ENCODE data around the gene MAMLD1.
A peak's percentile ranks its signal among the peaks of the same experiment; 100 is the strongest.
"Not testable (repeated sequence)": the region's sequence is repeated elsewhere in the genome, so short reads cannot be mapped to it uniquely, and the experiment has no call there.

Gene MAMLD1, protein sequence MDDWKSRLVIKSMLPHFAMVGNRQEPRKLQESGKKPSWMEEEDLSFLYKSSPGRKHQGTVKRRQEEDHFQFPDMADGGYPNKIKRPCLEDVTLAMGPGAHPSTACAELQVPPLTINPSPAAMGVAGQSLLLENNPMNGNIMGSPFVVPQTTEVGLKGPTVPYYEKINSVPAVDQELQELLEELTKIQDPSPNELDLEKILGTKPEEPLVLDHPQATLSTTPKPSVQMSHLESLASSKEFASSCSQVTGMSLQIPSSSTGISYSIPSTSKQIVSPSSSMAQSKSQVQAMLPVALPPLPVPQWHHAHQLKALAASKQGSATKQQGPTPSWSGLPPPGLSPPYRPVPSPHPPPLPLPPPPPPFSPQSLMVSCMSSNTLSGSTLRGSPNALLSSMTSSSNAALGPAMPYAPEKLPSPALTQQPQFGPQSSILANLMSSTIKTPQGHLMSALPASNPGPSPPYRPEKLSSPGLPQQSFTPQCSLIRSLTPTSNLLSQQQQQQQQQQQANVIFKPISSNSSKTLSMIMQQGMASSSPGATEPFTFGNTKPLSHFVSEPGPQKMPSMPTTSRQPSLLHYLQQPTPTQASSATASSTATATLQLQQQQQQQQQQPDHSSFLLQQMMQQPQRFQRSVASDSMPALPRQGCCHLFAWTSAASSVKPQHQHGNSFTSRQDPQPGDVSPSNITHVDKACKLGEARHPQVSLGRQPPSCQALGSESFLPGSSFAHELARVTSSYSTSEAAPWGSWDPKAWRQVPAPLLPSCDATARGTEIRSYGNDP

DNA sequence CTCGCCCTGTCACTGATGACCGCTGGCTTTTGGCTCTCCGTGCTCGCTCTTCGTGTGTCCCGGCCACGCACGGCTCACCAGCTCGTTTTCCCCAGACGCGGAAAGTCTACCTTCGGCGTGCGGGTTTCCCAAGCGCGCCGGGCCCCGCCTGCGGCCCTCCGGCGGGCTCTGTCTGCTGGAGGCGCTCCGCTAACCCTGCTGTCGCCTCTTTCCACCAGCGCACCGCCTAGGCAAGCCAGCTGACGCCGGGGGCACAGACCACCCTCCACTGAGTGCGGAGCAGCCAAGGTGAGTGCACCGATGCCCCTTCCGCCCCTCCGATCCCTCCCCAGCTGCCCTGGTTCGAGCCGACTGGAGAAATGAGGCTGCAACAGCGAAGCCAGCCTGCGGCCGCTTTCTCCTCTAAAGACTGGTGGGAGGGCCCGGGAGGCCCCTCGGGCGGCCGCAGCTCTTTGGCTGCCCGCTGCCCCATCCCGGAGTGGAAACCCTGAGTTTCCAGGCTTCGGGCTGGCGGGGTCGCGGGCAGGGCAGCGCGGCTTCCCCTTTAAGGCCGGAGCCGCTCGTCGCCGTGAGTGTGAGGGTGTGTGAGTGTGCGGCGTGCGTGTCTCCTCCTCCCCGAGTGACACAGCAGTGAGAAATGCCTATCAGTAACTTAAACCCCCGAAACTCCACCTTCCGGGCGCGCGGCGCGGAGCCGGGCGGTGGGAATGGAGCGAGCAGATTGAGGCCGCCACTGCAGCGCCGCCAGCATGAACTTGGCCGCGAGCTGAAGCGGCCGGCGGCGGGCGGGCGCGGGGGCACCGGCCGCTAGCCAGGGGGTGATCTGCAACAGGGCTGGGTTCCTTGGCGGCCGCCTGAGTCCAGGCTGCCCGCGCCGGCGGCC, at the start of gene MAMLD1:
TSS of gene MAMLD1 (plus strand) at position 719 of the 883 bp plus-strand sequence. CDS start 82,200 bp downstream, outside the sequence.
- peak in 1 of 2 donors; percentile 37 for DNase-seq (ENCODE audit: low read depth in 2 of 2)

DNA sequence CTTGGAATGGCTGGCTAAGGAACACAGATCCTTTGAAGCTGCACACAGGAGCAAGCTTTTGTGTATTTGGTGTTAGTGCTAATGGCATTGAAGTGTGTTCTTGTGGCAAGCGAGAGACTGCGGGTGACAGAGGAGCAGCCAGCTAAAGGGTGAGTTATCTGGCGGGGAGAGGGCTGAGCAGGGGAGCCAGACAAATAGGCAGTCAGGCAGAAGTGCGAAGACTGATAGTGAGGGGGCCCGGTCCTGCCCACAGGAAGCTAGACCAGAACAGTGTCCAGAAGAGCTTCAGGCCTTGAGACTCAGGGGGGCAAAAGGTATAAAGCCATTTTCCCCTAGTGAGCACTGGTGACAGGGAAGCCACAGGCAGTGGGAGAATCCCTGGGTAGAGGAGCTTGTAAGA, 49.6 kb upstream of the MAMLD1 start:
- no peak for DNase-seq (ENCODE audit: low read depth in 2 of 2)

DNA sequence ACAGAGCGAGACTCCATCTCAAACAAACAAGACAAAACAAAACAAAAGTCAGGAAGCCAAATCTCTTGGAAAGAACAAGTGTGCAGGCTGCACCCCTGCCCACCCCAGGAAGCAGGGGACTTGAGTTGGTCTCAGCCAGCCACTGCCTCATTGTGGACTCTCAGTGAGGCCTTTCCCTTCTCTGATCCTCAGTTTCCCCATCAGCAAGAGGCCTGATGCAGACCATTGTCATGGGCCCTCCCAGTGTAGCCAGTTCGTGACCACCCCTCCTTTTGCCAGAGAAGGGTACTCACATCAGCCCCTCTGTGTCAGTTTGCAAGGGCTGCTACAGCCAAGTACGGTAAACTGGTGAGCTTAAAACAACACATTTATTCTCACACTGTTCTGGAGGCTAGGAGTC, 48.9 kb upstream of the MAMLD1 start:
- DNase-seq (ENCODE audit: low read depth in 2 of 2), result no peak

DNA sequence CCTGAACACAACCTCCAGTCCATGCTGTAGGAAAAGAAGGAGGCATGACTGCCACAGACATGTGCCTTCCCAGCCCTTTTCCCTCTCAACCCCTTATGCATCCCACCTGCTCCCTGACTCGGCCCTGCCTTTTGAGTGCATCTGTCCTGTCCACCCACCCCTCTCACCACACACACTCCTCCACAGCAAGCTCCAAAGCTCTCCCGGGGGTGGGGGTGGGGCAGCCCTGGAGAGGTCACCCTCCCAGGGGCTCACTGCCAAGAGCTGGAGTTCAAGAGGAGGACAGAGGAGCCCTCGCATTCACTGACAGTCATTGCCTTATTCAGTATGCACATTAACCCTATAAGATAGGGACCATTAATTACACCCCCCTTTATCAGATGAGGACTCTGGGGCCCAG, 46.6 kb upstream of the MAMLD1 start:
- DNase-seq (ENCODE audit: low read depth in 2 of 2), result no peak

DNA sequence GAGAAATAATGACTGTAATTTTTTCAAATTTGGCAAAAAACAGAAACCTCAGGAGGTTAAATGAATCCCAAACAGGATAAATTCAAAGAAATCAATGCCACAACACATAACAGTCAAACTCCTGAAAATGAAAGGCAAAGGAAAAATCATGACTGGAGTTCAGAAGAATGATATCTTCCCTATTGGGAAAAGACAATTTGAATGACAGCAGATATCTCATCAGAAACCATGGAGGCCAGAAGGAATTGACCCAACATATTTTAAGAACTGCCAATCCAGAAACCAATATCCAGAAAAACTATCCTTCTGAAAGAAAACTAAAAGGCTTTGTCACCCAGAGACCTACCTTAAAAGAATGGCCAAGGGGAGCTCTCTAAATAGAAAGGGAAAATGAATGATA, 40.1 kb upstream of the MAMLD1 start:
- no peak for DNase-seq (ENCODE audit: low read depth in 2 of 2)

DNA sequence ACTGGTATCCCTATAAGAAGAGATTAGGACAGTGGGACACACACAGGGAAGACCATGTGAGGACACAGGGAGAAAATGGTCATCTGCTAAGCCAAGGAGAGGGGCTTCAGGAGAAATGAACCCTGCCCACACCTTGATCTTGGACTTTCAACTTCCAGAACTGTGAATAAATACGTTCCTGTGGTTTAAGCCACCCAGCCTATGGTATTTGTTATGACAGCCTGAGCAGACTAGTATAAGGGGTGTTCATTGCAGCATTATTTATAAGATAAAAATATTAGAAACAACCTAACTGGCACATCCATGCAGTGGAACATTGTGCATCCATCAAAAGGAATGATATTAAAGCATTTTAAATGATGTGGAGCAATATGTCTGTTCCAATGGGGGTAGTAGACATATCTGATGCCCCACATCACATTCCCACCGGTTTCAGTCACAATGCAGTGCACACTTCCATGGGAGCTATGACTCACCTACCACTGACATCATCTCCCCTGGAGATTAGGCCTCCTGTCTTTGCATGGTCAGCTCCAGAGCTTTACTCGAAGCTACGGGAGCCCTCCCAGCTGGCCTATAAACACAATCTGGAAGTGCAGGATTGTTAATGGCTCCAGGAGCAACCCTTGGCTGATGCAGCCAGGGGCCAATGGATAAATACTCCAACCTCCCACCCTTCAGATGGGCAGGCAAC, 38.9 kb upstream of the MAMLD1 start:
- DNase-seq (ENCODE audit: low read depth in 2 of 2), result no peak

DNA sequence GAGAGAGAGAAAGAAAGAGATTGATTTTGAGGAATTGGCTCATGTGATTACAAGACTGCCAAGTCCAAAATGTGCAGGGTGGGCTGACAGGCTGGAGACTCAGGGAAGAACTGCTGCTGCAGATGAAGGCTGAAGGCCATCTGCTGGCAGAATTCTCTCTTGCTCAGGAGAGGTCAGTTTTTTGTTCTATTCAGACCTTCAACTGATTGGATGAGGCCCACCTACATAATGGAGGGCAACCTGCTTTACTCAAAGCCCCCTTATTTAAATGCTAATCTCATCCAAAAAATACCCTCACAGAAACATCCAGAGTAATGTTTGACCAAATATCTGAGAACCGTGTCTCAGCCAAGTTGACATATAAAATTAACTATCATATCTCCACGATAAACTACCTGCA, 38.2 kb upstream of the MAMLD1 start:
- no peak for DNase-seq (ENCODE audit: low read depth in 2 of 2)

DNA sequence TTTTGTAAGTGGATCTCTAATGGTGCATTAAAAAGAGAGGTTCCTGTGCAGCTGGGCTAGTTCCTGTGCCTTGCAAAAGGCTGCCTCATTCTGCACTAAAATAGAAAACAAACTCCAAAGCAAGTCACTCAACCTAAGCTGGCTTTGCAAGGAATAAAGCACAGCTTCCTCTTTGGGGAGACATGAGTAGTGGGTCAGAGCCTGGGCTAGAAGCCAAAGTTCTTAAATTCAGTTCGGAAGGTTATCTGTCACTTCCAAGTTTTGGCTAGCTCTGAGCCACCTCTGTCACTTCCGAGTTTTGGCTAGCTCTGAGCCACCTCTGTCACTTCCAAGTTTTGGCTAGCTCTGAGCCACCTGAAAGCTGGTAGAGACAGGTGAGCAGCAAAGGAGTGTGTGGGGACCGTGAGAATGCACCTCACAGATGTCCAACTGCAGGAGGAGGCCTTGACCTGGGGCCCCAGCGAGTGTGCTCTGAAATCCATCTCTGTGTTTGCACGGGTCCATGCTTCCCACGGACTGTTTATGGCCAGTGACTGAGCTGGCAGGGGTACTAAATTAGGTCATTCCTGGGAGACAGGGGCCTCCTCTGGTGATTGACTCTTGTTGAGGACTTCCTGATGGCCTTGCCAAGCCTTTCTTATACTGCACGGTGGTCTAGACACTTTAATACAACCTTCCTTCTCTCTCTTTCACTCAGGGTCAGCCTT, 36.4 kb upstream of the MAMLD1 start:
- DNase-seq (ENCODE audit: low read depth in 2 of 2), result no peak

DNA sequence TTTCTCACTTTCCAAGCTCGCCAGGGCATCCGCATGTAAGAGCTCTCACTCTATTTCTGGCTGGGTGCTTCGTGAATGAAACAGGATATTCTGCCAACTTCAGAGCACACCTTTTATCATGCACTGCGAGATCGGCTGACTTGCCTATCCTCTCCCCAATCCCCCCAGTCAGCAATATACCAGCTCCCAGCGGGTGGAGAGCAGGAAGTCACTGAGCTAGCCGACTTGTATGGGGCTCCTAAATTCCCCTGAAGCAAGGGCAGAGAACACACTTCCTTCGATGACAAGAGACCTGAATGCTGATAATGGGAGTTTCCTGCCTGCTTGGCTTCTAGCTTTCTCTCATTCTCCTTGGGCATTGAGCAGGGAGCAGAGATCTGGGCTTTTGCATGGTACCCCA, 33.8 kb upstream of the MAMLD1 start:
- no peak for DNase-seq (ENCODE audit: low read depth in 2 of 2)

DNA sequence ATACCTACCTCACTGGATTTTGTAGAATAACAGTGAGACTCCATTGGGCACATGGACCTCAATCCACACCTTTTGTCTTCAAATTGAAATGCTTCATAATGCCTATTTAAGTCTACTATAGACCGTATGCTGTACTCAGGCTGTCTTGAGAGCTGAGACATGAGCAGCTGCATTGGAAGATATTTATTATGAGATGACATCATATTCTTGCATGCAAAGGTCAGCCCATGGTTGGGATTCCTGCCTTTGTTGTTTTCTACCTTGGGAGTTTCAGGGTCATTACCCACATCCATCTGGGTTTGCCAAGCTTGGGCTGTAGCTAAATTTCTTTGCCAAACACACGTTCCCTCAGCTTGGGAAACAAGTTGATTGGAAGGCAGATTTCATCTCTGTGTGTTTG, 33.2 kb upstream of the MAMLD1 start:
- DNase-seq (ENCODE audit: low read depth in 2 of 2), result no peak

DNA sequence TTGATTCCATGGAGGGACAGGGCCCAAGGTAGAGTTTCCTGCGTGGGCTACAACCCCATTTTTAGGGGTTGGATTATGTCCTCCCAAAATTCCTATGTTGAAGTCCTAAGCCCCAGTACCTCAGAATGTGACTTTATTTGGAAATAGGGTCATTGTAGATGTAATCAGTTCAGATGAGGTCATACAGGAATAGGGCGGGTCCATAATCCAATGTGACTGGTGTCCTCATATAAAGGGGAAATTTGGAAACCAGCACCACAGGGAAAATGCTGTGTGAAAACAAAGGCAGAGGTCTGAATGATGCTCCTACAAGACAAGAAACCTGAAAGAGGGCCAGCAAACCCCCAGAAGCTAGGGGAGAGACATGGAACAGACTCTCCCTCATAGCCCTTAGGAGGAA, 31.1 kb upstream of the MAMLD1 start:
- DNase-seq (ENCODE audit: low read depth in 2 of 2), result no peak

DNA sequence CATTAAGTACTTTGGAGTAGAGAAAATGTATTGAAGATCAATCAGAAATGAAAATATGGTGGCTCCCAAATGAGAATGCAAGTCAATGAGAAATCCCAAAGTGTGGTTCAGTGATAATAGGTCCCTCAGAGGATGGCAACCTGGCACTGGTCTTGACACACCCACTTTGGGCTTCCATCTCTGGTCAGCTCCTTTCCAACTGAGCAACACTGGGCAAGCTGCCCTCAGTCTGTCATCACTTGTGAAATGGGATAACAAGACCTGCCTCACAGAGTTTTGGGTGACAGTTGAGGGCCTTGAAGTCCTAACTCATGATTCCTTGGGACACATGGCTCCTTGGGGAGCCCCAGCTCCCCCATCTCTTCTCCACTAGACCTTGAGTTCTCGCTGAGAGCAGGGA, 29.0 kb upstream of the MAMLD1 start:
- no peak for DNase-seq (ENCODE audit: low read depth in 2 of 2)

DNA sequence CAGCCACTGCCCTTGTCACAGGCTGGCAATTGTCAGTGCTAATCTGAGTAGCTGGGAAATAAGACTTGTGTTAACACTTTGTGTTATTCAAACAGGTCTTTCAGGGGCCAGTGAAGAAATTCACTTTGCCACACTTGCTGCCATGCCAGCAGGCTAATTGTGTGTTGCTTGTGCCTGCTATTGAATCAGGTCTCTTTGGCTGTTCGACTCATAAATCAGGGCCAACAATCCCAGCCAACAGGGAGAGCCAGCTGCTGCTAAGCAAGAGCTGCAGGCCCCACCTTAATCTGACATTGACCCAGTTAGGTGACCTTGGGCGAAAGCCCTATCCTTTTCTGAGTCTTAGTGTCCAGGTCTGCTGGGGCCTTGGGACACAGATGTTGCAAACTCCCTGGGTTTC, 28.1 kb upstream of the MAMLD1 start:
- DNase-seq (ENCODE audit: low read depth in 2 of 2), result no peak

DNA sequence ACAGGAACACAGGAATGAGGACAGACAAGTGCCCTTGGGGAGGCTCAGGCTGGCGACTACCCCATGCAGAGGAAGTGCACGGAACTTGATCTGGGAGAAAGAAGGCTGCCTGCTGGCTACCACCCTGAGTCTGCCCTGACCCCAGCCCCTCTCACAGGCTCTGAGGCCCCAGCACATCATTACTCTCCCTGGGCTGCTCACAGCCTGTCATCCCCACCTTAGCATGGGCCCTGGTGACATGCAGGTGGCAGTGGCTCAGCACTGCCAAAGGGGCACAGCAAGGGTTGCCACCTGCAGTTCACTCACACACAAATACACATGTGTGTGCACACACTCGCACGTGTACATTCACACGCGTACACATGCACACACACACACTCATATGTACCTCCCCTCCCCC, 26.1 kb upstream of the MAMLD1 start:
- DNase-seq (ENCODE audit: low read depth in 2 of 2), result no peak

DNA sequence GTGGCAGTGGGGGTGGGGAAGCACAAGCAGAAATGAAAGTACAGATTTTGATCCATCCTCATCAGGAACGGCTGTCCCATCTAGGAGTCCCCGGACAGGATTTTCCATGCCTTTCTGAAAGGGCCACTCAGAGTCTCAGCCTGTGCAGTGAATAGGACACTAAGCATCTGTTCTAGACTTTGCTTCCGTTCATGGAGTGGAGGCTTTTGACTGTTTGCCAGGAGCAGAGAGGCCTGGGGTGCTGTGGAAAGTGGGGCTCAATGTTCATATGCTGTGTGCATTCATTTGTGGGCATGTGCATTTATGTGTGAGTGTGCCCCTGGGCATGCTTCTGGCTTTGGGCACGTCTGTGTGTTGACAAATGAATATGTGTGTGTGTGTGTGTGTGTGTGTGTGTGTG, 25.6 kb upstream of the MAMLD1 start:
- no peak for DNase-seq (ENCODE audit: low read depth in 2 of 2)

DNA sequence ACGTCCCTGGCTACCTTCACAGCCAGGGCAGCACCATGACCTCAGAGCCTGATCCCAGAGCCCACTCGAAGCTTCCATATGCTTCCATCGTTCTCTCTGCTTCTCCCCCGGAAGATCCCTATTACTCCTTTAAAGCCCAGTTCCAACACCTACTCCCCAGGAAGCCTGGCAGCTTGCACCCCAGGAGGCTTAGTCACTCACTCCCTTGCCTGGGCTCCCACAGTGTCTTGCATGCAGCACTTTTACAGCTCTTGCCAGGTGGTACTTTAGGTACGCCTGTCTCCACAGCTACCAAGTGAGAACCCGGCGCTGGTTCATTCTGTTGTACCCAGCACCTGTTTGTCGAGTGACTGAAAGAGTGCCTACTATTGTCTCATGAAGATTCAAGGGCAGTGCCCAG, 24.5 kb upstream of the MAMLD1 start:
- no peak for DNase-seq (ENCODE audit: low read depth in 2 of 2)

DNA sequence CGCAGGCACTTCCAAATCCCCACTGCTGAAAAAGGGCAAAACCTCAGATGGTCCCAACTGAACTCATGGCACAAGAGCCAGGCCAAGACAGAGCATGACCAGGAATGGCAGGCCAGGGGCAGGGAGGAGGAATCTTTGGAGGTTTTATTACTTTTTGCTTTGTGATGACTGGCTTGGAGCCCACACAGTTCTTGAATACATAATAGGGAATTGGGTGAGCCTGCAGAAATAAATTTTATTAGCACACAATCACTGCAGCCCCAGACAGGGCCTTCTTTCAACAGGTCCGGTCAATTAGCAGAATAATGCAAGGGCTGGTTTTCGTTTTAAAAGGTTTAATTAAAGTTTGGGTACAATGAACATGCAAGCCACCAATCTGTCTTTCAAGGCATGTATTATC, 23.4 kb upstream of the MAMLD1 start:
- no peak for DNase-seq (ENCODE audit: low read depth in 2 of 2)

DNA sequence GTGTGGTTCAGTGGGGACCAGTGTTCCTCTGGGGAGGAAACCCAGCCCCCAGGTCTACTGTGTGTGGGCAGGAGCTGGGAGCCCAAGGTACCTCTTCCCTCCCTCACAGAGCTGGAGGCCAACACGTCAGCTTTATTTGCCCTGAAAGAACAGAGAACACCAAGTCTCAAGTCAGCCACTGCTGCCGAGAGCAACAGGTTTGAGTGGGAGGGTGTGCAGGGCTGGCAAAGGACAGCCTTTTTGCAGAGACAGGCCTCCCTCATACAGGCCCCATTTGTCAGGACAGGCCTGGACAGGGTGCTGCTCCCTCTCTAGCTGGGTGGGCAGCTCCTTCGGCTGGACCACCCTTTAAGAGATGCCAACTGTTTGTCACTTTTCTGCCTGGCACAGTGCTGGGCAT, 22.8 kb upstream of the MAMLD1 start:
- DNase-seq (ENCODE audit: low read depth in 2 of 2), result not testable (repeated sequence)

DNA sequence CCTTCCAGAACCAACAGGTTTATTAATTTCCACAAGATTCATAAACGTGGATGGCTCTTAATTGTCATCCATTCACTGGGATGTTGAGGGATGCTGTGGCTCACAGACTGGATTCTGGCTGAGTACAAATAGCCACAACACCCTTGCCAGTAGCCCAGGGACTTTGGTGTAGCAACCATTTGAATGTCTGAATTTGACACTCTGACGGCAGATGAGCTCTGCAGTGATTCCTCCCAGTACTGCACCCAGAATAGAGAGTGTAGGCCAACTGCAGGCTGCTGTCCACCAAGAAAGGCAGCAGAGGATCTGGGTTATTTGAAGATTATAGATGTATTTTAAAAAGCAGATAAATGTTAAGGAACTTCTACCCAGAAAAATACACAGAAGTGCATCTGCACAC, 15.6 kb upstream of the MAMLD1 start:
- no peak for DNase-seq (ENCODE audit: low read depth in 2 of 2)

DNA sequence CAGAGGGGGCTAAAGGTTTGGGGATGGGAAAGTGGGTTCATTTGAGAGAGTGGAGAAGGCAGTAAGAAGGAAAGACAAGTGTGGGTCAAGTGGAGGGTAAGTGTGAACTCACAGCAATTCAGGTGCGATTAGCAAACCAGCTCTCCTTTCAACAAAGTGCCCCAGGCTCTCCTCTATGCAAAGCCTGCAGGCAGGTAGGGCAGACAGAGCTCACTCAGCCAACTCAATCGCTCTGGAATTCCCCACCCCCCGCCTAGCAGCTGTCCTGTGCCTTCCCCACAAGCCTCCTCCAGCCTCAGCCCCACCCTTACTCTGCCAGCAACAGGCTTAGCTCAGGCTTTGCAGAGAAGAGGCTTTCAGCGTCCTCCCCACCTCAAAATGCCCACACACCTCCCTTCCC, 14.8 kb upstream of the MAMLD1 start:
- DNase-seq (ENCODE audit: low read depth in 2 of 2), result no peak

DNA sequence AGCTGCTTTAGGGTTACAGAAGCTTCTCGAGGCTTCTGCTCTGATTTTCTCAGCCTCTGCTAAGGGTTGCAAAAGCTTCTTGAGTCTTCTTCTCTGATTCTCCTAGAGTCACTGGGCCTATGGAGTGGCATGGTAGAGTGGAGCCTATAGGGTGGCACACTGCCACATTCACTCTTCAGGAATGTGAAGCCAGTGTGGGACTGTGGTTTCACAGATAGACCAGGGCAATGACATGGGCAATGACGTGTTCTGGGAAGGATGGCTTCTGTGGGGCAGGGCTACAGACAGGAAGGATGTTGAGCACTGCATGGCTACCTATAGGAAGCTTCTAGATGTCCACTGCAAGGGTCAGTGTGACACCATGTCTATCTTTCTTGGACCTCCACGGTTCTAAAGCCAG, 11.0 kb upstream of the MAMLD1 start:
- DNase-seq (ENCODE audit: low read depth in 2 of 2), result no peak
